OCI-LY3 (cell line): Measurements from ENCODE around the gene BMP7.
"Not testable (repeated sequence)": the region's sequence is repeated elsewhere in the genome, so short reads cannot be mapped to it uniquely, and the experiment has no call there.

Source experiments
- H2AFZ ChIP-seq: fragments of 200-600, 300-600 bp; shearing (Covaris generic); 2 replicates; pipeline ENCODE4 v1.6.0; 2014; ENCODE audit warnings: antibody characterized with exemption, low read depth, low read length
- H3K27ac ChIP-seq: fragments of 200-600, 300-600 bp; sonication (generic); 2 replicates; pipeline ENCODE4 v1.5.1; 2014; ENCODE audit warnings: mild to moderate bottlenecking, low read length, moderate library complexity, mixed read lengths
- H3K27me3 ChIP-seq: fragments of 200-600, 300-600 bp; sonication (generic); 2 replicates; pipeline ENCODE4 v1.6.1; 2014; ENCODE audit warnings: low read depth, low read length, mixed read lengths
- H3K36me3 ChIP-seq: fragments of 200-600, 300-600 bp; sonication (generic); replicated peaks from 2 replicates; pipeline ENCODE3; 2014; ENCODE audit warnings: low read depth, low read length, mixed read lengths
- H3K4me1 ChIP-seq: fragments of 300-600, 200-600 bp; sonication (generic); 2 replicates; pipeline ENCODE4 v1.6.1; 2014; ENCODE audit warnings: low read length, mixed read lengths
- H3K4me2 ChIP-seq: fragments of 200-600, 300-600 bp; sonication (generic); 2 replicates; pipeline ENCODE4 v1.6.1; 2014; ENCODE audit warnings: low read length, mixed read lengths
- H3K4me3 ChIP-seq: fragments of 300-600, 200-600 bp; sonication (generic); 2 replicates; pipeline ENCODE4 v1.5.1; 2014; ENCODE audit warnings: antibody characterized with exemption, mild to moderate bottlenecking, low read length, moderate library complexity
- H3K79me2 ChIP-seq: fragments of 300-600, 200-600 bp; shearing (Covaris generic); 2 replicates; pipeline ENCODE4 v1.6.1; 2014; ENCODE audit warnings: mild to moderate bottlenecking, low read length, mixed read lengths
- H3K9ac ChIP-seq: fragments of 300-600, 200-600 bp; shearing (Covaris generic); 2 replicates; pipeline ENCODE4 v1.6.0; 2014; ENCODE audit warnings: mild to moderate bottlenecking, low read length, moderate library complexity
- H3K9me3 ChIP-seq: fragments of 200-600, 300-600 bp; shearing (Covaris generic); 2 replicates; pipeline ENCODE4 v1.6.1; 2014; ENCODE audit warnings: low read length, mixed read lengths; ENCODE audit not compliant: insufficient read depth
- H4K20me1 ChIP-seq: fragments of 200-600, 300-600 bp; sonication (generic); 2 replicates; pipeline ENCODE4 v1.6.1; 2016; ENCODE audit warnings: low read length, mixed read lengths; ENCODE audit not compliant: insufficient read depth
- CTCF ChIP-seq: fragments of 200-600, 300-600 bp; sonication (generic); IDR thresholded peaks from 2 replicates; pipeline ENCODE4 v1.5.1; 2014; ENCODE audit warnings: antibody characterized with exemption, low read length, low read depth
- EZH2phosphoT487 ChIP-seq: fragments of 200-600 bp; shearing (Covaris generic); IDR thresholded peaks from 2 replicates; pipeline ENCODE4 v1.6.1; 2018; ENCODE audit warnings: antibody characterized with exemption, mixed run types, low read depth

Gene BMP7

GRCh38 chr20:57159193-57159851 lies 107.1 kb downstream of the BMP7 start:
- Histone ChIP-seq H3K36me3 (no peaks in the 10 kb centered on the region), H3K4me2 (no peak overlapping the region), H3K4me3 (no peak overlapping the region), H3K27ac (no peak overlapping the region), H3K27me3 (no peaks in the 10 kb centered on the region; the same call in 1 of the 2 replicates), H3K9ac (no peak overlapping the region), H3K79me2 (no peaks in the 10 kb centered on the region), H3K9me3 (0 out of 2 replicates have a peak, but pooled peaks cover 4% of the 10 kb centered on the region), H4K20me1 (no peaks in the 10 kb centered on the region), H3K4me1 (no peaks in the 10 kb centered on the region), H2AFZ (no peak overlapping the region)
- TF ChIP-seq EZH2phosphoT487 (no peak), CTCF (no peak)

- Histone ChIP-seq H3K4me1 (no peaks in the 10 kb centered on the region), H3K79me2 (no peaks in the 10 kb centered on the region), H3K27ac (no peak overlapping the region), H3K36me3 (no peaks in the 10 kb centered on the region), H2AFZ (no peak overlapping the region), H3K4me3 (no peak overlapping the region), H3K4me2 (no peak overlapping the region), H4K20me1 (no peaks in the 10 kb centered on the region), H3K27me3 (no peaks in the 10 kb centered on the region; the same call in 1 of the 2 replicates), H3K9me3 (no peaks in the 10 kb centered on the region), H3K9ac (no peak overlapping the region)
- TF ChIP-seq EZH2phosphoT487: no peak
- no peak for TF ChIP-seq CTCF
Measured at GRCh38 chr20:57158474-57158873, 108.0 kb downstream of the BMP7 start.

- not testable (repeated sequence) for H3K4me1 ChIP-seq, H3K4me3 ChIP-seq, H3K9me3 ChIP-seq, H3K79me2 ChIP-seq, H3K9ac ChIP-seq, H4K20me1 ChIP-seq, H2AFZ ChIP-seq, H3K4me2 ChIP-seq, H3K36me3 ChIP-seq, H3K27ac ChIP-seq, H3K27me3 ChIP-seq
Measured at GRCh38 chr20:57157787-57158186, 108.7 kb downstream of the BMP7 start.

- H3K27me3 ChIP-seq: no peaks in the 10 kb centered on the region
- H3K27ac ChIP-seq: no peak overlapping the region
- H2AFZ ChIP-seq: no peak overlapping the region
Measured at GRCh38 chr20:57157106-57157691, 109.2 kb downstream of the BMP7 start.

More at GRCh38 chr20:57157106-57157691, 109.2 kb downstream of the BMP7 start:
- Histone ChIP-seq H3K4me1 (no peaks in the 10 kb centered on the region), H3K36me3 (no peaks in the 10 kb centered on the region), H3K9ac (no peak overlapping the region), H3K4me3 (no peak overlapping the region), H4K20me1 (no peaks in the 10 kb centered on the region), H3K9me3 (no peaks in the 10 kb centered on the region), H3K4me2 (no peak overlapping the region), H3K79me2 (no peaks in the 10 kb centered on the region)
- TF ChIP-seq CTCF (no peak), EZH2phosphoT487 (no peak)
